HepG2 (cell line): ENCODE results near the gene PIK3C2B. TPM values are rescaled to one million over a fixed set of nuclear protein-coding genes. Genes with fewer than 3 reads are reported as not detected.

Source experiments
- ASH2L ChIP-seq: fragments of 300-600, 200-600 bp; sonication (generic); IDR thresholded peaks from 2 replicates; pipeline ENCODE4 v1.7.0; 2017; ENCODE audit warnings: low read depth, mild to moderate bottlenecking, moderate library complexity, mixed read lengths, low read length; ENCODE audit not compliant: insufficient read length
- ATF5 ChIP-seq: sonication (generic); formaldehyde crosslinking; IDR thresholded peaks from 2 replicates; pipeline ENCODE4 v1.4.0; 2020; ENCODE audit warnings: mild to moderate bottlenecking, low read depth, missing genetic modification reagents
- ATF6 ChIP-seq: sonication (generic); formaldehyde crosslinking; conservative IDR thresholded peaks from 2 replicates; pipeline ENCODE4 v1.4.0; 2020; ENCODE audit warnings: missing genetic modification reagents
- DNMT1 ChIP-seq: sonication (generic); formaldehyde crosslinking; IDR thresholded peaks from 2 replicates; pipeline ENCODE4 v1.5.1; 2020; ENCODE audit warnings: mild to moderate bottlenecking, missing genetic modification reagents
- MEF2D ChIP-seq: sonication (generic); formaldehyde crosslinking; IDR thresholded peaks from 2 replicates; pipeline ENCODE4 v1.5.1; 2020; ENCODE audit warnings: mild to moderate bottlenecking, missing genetic modification reagents
- MXD3 ChIP-seq: IDR thresholded peaks from 2 replicates; pipeline ENCODE4 v1.6.1; 2016; ENCODE audit warnings: mild to moderate bottlenecking, missing biosample characterization, missing genetic modification reagents
- NPAS2 ChIP-seq: sonication (generic); formaldehyde crosslinking; IDR thresholded peaks from 2 replicates; pipeline ENCODE4 v1.8.0; 2022; ENCODE audit warnings: mild to moderate bottlenecking, missing genetic modification reagents, borderline replicate concordance
- PRDM10 ChIP-seq: sonication (generic); formaldehyde crosslinking; IDR thresholded peaks from 2 replicates; pipeline ENCODE4 v1.4.0; 2020; ENCODE audit warnings: low read depth, missing genetic modification reagents
- SIX1 ChIP-seq: sonication (generic); formaldehyde crosslinking; IDR thresholded peaks from 2 replicates; pipeline ENCODE4 v1.4.0; 2020; ENCODE audit warnings: missing genetic modification reagents, borderline replicate concordance
- TBX2 ChIP-seq: sonication (generic); formaldehyde crosslinking; IDR thresholded peaks from 2 replicates; pipeline ENCODE4 v1.5.0; 2020; ENCODE audit warnings: missing genetic modification reagents, mild to moderate bottlenecking, borderline replicate concordance
- TIGD3 ChIP-seq: sonication (generic); formaldehyde crosslinking; IDR thresholded peaks from 2 replicates; pipeline ENCODE4 v1.5.1; 2020; ENCODE audit warnings: mild to moderate bottlenecking, missing genetic modification reagents, borderline replicate concordance
- TSC22D2 ChIP-seq: sonication (generic); formaldehyde crosslinking; IDR thresholded peaks from 2 replicates; pipeline ENCODE4 v1.5.1; 2020; ENCODE audit warnings: missing genetic modification reagents, mild to moderate bottlenecking, borderline replicate concordance
- U2AF2 ChIP-seq: fragments of 200-400 bp; formaldehyde crosslinking; IDR thresholded peaks from 2 replicates; pipeline ENCODE4 v1.6.1; 2017; ENCODE audit warnings: low read depth, mild to moderate bottlenecking, low read length
- ZBTB3 ChIP-seq: sonication (generic); formaldehyde crosslinking; IDR thresholded peaks from 2 replicates; pipeline ENCODE4 v1.4.0; 2020; ENCODE audit warnings: low read depth, mild to moderate bottlenecking, moderate library complexity, missing genetic modification reagents, borderline replicate concordance
- ZFX ChIP-seq: sonication (generic); formaldehyde crosslinking; IDR thresholded peaks from 2 replicates; pipeline ENCODE4 v1.4.0; 2020; ENCODE audit warnings: mild to moderate bottlenecking, low read depth, missing genetic modification reagents, moderate library complexity
- ZNF737 ChIP-seq: sonication (generic); formaldehyde crosslinking; IDR thresholded peaks from 2 replicates; pipeline ENCODE4 v1.5.0; 2020; ENCODE audit warnings: missing genetic modification reagents, mild to moderate bottlenecking, borderline replicate concordance
- ZUFSP ChIP-seq: sonication (generic); formaldehyde crosslinking; IDR thresholded peaks from 2 replicates; pipeline ENCODE4 v1.9.0; 2021; ENCODE audit warnings: missing genetic modification reagents, mild to moderate bottlenecking, borderline replicate concordance
- polyA plus RNA-seq, 8 experiments: library from polyadenylated mRNA; depleted of rRNA in 3 of 8; stranded (reverse) in 7 of 8; unstranded in 1 of 8; fragments of >200 nt; fragmentation: Illumina TruSeq in 4 of 8; extraction: Trizol in 4 of 8; gene quantifications; 2 replicates each; pipeline versions ENCODE4 v1.2.1 to v1.2.3, GENCODE V29; 2011 to 2016; ENCODE audit warnings: low read depth in 4 of 8, missing spikeins in 1 of 8, mixed read lengths in 1 of 8; ENCODE audit not compliant: insufficient read depth in 1 of 8
- total RNA-seq, 5 experiments: library from RNA; depleted of rRNA; stranded (reverse); fragments of >200 nt; fragmentation: Illumina TruSeq; extraction: Trizol; gene quantifications; 2 replicates each; pipeline ENCODE4 v1.2.3, GENCODE V29; 2016; ENCODE audit warnings: low read depth in 1 of 5

PIK3C2B gene
- total and polyA plus RNA-seq, 2 of the 13 experiments (the other 11 are each of a cell fraction or from before 2014, with no cell fraction given): 3.4 to 4.5 TPM

GRCh38 chr1:204506201-204506968 is 11.8 kb upstream of the PIK3C2B start (continued):
- TF ChIP-seq PRDM10 (CRISPR knock-in tag): no peak
- no peak for TF ChIP-seq TBX2 (CRISPR knock-in tag)
- TF ChIP-seq U2AF2: no peak
- no peak for TF ChIP-seq TSC22D2 (CRISPR knock-in tag)
- no peak for TF ChIP-seq MXD3 (CRISPR knock-in tag)
- TF ChIP-seq DNMT1: no peak
- no peak for TF ChIP-seq ZUFSP (CRISPR knock-in tag)
- no peak for TF ChIP-seq MEF2D (CRISPR knock-in tag)
- TF ChIP-seq ASH2L: peak; percentile 89
- TF ChIP-seq ZNF737: no peak
- no peak for TF ChIP-seq SIX1
- TF ChIP-seq ZFX (CRISPR knock-in tag): 0 out of 2 replicates have a peak, but pooled peaks have one; percentile 15
- TF ChIP-seq ATF5 (CRISPR knock-in tag): no peak
- no peak for TF ChIP-seq ATF6
- no peak for TF ChIP-seq NPAS2 (CRISPR knock-in tag)
- no peak for TF ChIP-seq ZBTB3 (CRISPR knock-in tag)
- TF ChIP-seq TIGD3 (CRISPR knock-in tag): no peak
